Parathyroid adenoma (tissue), 2 donors: ENCODE data around the gene CALR.

Experiments used
- H2AFZ ChIP-seq: fragments of 300-600 bp; sonication (generic); one replicate; pipeline ENCODE4 v1.7.0; 2017; ENCODE audit warnings: antibody characterized with exemption, mild to moderate bottlenecking
- H3K27ac ChIP-seq: fragments of 300-600 bp; sonication (generic); one replicate; pipeline ENCODE4 v1.7.0; 2017
- H3K27me3 ChIP-seq: fragments of 300-600 bp; sonication (generic); one replicate; pipeline ENCODE4 v1.7.0; 2017; ENCODE audit warnings: low read length; ENCODE audit not compliant: control insufficient read depth, insufficient read depth
- H3K36me3 ChIP-seq: fragments of 300-600 bp; sonication (generic); one replicate; pipeline ENCODE4 v1.7.0; 2017; ENCODE audit warnings: low read length; ENCODE audit not compliant: control insufficient read depth, insufficient read depth
- H3K4me1 ChIP-seq: fragments of 300-600 bp; sonication (generic); one replicate; pipeline ENCODE4 v1.7.0; 2017; ENCODE audit warnings: control low read depth
- H3K4me2 ChIP-seq: fragments of 300-600 bp; sonication (generic); one replicate; pipeline ENCODE4 v1.7.0; 2017; ENCODE audit warnings: low read length
- H3K4me3 ChIP-seq: fragments of 300-600 bp; sonication (generic); one replicate; pipeline ENCODE4 v1.7.0; 2017; ENCODE audit warnings: low read depth, low read length
- H3K79me2 ChIP-seq: fragments of 300-600 bp; sonication (generic); one replicate; pipeline ENCODE4 v1.7.0; 2017; ENCODE audit warnings: control low read depth
- H3K9ac ChIP-seq: fragments of 300-600 bp; sonication (generic); one replicate; pipeline ENCODE4 v1.7.0; 2017; ENCODE audit warnings: mild to moderate bottlenecking
- H3K9me3 ChIP-seq: fragments of 300-600 bp; sonication (generic); one replicate; pipeline ENCODE4 v1.7.0; 2017; ENCODE audit warnings: low read length; ENCODE audit not compliant: control insufficient read depth
- TF ChIP-seq, protein P1 (sequence below): fragments of 300-600 bp; sonication (generic); IDR thresholded peaks from one replicate; pipeline ENCODE4 v1.7.0; 2017; ENCODE audit warnings: antibody characterized with exemption, mild to moderate bottlenecking
- donor health status: primary hyperparathyroidism.

Gene CALR

GRCh38 chr19:12935071-12935470 is 3.3 kb upstream of the CALR start:
- Histone ChIP-seq H3K79me2 (peaks cover 32% of the 10 kb centered on the region), H3K9me3 (no peaks in the 10 kb centered on the region), H2AFZ (no peak overlapping the region), H3K27ac (no peak overlapping the region), H3K9ac (no peak overlapping the region), H3K4me2 (no peak overlapping the region), H3K27me3 (no peaks in the 10 kb centered on the region), H3K36me3 (no peaks in the 10 kb centered on the region), H3K4me3 (no peak overlapping the region), H3K4me1 (peaks cover 18% of the 10 kb centered on the region)
- TF ChIP-seq, protein P1, sequence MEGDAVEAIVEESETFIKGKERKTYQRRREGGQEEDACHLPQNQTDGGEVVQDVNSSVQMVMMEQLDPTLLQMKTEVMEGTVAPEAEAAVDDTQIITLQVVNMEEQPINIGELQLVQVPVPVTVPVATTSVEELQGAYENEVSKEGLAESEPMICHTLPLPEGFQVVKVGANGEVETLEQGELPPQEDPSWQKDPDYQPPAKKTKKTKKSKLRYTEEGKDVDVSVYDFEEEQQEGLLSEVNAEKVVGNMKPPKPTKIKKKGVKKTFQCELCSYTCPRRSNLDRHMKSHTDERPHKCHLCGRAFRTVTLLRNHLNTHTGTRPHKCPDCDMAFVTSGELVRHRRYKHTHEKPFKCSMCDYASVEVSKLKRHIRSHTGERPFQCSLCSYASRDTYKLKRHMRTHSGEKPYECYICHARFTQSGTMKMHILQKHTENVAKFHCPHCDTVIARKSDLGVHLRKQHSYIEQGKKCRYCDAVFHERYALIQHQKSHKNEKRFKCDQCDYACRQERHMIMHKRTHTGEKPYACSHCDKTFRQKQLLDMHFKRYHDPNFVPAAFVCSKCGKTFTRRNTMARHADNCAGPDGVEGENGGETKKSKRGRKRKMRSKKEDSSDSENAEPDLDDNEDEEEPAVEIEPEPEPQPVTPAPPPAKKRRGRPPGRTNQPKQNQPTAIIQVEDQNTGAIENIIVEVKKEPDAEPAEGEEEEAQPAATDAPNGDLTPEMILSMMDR, result no peak

DNA sequence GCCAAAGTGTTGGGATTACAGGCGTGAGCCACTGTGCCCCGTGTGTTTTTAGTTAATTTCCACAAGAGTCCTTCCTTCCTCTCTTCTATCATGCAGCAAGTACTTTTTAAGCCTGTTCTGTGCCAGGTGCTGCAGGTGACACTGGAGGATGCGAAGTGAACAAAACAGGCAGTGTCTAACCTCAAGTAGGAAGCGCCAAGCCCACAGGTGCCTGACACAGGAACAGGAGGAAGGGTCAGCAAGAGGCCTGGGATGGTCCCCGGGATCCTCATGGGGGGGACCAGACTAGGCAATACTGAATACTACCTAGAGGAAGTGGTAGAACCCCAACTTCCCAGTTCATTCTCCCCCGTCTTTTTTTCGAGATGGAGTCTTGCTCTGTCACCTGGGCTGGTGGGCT is 1.8 kb upstream of the CALR start:
- no peaks in the 10 kb centered on the region for H3K36me3 ChIP-seq
- TF ChIP-seq, protein P1, result no peak
- no peak overlapping the region for H3K27ac ChIP-seq
- H3K79me2 ChIP-seq, result peaks cover 38% of the 10 kb centered on the region
- H3K4me2 ChIP-seq, result no peak overlapping the region
- no peak overlapping the region for H2AFZ ChIP-seq
- no peak overlapping the region for H3K9ac ChIP-seq
- H3K9me3 ChIP-seq, result no peaks in the 10 kb centered on the region
- H3K4me3 ChIP-seq, result no peak overlapping the region
- no peaks in the 10 kb centered on the region for H3K27me3 ChIP-seq
- peaks cover 24% of the 10 kb centered on the region for H3K4me1 ChIP-seq

DNA sequence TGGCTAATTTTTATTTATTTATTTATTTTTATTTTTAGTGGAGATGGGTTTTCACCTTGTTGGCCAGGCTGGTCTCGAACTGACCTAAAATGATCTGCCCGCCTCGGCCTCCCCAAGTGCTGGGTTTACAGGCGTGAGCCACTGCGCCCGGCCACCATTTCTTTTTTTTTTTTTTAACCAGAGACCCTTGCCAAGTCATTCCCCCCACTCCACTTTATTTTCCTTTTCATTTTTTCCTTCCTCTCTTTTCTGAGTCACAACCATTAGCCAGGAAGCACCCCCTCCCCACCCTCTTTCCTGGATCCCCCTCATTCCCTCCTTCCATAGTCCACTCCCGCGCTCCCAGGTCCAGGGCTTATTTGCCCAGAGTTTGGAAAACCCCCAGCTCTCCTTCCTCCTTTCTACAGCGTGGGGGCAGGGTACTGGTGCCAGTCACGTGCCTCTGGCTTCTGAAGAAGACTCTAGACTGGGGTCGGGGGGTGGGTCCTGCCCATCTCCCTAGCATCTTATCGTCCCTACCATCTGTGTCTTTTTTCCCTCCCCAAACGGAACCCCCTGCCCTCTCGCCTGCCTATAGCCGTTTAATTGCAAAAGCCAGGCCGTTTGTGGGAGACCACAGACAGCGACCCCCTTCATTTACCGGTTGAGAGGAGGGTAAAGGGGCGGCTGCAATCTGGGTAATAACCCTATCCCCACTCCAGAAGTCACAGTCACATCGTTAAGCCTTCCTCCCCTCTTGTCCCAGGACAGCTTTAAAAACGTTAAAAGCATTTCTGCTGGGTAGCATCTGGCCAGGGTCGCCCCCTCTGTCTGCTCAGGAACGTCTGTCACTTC is 1.1 kb upstream of the CALR start:
- H3K4me2 ChIP-seq, result peak overlapping the region; percentile 97
- peak overlapping the region; percentile 91 for H2AFZ ChIP-seq
- H3K36me3 ChIP-seq, result no peaks in the 10 kb centered on the region
- no peak overlapping the region for H3K9ac ChIP-seq
- no peaks in the 10 kb centered on the region for H3K27me3 ChIP-seq
- no peak overlapping the region for H3K27ac ChIP-seq
- H3K79me2 ChIP-seq, result peaks cover 37% of the 10 kb centered on the region
- TF ChIP-seq, protein P1, result no peak
- H3K9me3 ChIP-seq, result no peaks in the 10 kb centered on the region
- peak overlapping the region; percentile 97 for H3K4me3 ChIP-seq
- peaks cover 23% of the 10 kb centered on the region for H3K4me1 ChIP-seq

- no peaks in the 10 kb centered on the region for H3K9me3 ChIP-seq
- TF ChIP-seq, protein P1, result peak; percentile 17
- no peaks in the 10 kb centered on the region for H3K36me3 ChIP-seq
- H2AFZ ChIP-seq, result peak overlapping the region; percentile 82
- peak overlapping the region; percentile 86 for H3K4me2 ChIP-seq
- H3K9ac ChIP-seq, result peak overlapping the region; percentile 96
- H3K4me3 ChIP-seq, result peak overlapping the region; percentile 97
- peaks cover 16% of the 10 kb centered on the region for H3K4me1 ChIP-seq
- H3K79me2 ChIP-seq, result peaks cover 24% of the 10 kb centered on the region
- no peaks in the 10 kb centered on the region for H3K27me3 ChIP-seq
- H3K27ac ChIP-seq, result peak overlapping the region; percentile 96
Measured at GRCh38 chr19:12938779-12939601, 581 bp downstream of the CALR start.
